ES-I3 (cell line): ENCODE results near the gene TIFAB.
A peak's percentile ranks its signal among the peaks of the same experiment; 100 is the strongest.

ENCODE experiments used
- H3K36me3 ChIP-seq: 2 replicates; pipeline ENCODE4 v1.6.1; 2013; ENCODE audit warnings: mild to moderate bottlenecking, low read length, control low read depth, moderate library complexity; ENCODE audit not compliant: insufficient read depth
- H3K4me1 ChIP-seq: 2 replicates; pipeline ENCODE4 v1.6.1; 2013; ENCODE audit warnings: mild to moderate bottlenecking, control low read depth, low read length; ENCODE audit not compliant: insufficient read depth
- H3K9ac ChIP-seq: 2 replicates; pipeline ENCODE4 v1.6.1; 2013; ENCODE audit warnings: low read depth, mild to moderate bottlenecking, low read length, moderate library complexity
- H3K9me3 ChIP-seq: 2 replicates; pipeline ENCODE4 v1.6.1; 2013; ENCODE audit warnings: mild to moderate bottlenecking, low read length, moderate library complexity; ENCODE audit not compliant: control insufficient read depth, insufficient read depth

TIFAB gene

DNA sequence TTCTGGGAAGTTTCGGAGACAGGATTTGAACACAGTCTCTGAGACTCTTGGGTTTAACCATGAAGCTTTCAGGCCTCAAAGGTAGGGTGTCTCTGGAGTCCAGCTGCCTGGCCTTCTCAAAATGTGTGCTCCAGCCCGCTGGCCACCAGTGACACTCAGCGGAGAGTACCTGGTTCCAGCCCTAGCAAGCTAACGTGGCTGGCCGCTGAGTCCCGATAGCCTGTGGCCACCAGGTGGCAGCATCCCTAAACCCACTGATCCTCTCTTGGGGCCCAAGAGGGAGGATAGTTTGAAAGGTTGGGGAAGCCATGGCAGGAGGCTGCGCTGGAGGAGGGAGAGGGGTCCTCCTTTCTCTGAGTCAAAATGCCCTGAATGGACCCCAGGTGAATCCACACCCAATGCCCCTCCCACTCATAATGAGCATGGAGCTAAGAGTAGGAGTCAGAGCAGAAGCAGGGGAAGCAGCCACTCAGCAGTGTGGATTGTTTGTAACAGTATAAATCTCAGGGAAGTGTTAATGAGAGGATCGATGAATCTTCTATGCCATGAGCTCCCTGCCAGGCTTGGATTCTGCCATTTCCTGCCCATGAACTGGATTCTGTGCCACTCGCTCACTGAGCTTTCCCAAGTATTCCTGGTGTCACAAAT lies 5.4 kb upstream of the TIFAB start:
- Histone ChIP-seq H3K4me1 (no peaks in the 10 kb centered on the region), H3K36me3 (no peaks in the 10 kb centered on the region), H3K9me3 (no peaks in the 10 kb centered on the region), H3K9ac (no peak overlapping the region)

- H3K9ac ChIP-seq = no peak overlapping the region
- H3K36me3 ChIP-seq = no peaks in the 10 kb centered on the region
- no peaks in the 10 kb centered on the region for H3K4me1 ChIP-seq
- H3K9me3 ChIP-seq = no peaks in the 10 kb centered on the region
Observed at GRCh38 chr5:135456238-135457099, 4.3 kb upstream of the TIFAB start.

- Histone ChIP-seq H3K9ac (no peak overlapping the region), H3K9me3 (no peaks in the 10 kb centered on the region), H3K36me3 (no peaks in the 10 kb centered on the region), H3K4me1 (no peaks in the 10 kb centered on the region)
Observed at GRCh38 chr5:135455876-135456237, 3.7 kb upstream of the TIFAB start.

DNA sequence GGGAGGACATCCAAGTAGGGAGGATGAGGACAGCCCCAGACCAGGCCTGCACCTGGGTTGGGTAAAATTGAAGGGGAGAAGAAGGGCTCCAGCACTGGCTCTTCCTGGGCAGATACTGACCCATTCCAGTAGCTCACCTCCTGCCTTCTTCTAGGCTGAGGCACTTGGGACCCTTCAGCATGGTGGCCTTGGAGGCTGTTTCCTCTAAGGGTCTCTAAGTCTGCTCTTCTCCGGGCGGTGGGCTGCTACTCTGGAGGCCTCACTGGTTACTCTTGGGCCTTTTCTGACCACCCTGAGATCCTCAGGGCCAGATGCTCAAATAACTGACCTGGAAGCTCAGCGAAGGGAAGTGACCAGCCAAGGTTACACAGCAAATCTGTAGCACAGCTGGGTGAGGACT lies 2.8 kb upstream of the TIFAB start:
- Histone ChIP-seq H3K9ac (no peak overlapping the region), H3K9me3 (no peaks in the 10 kb centered on the region), H3K36me3 (no peaks in the 10 kb centered on the region), H3K4me1 (no peaks in the 10 kb centered on the region)

GRCh38 chr5:135453613-135454012 lies 1.5 kb upstream of the TIFAB start:
- Histone ChIP-seq H3K4me1 (peaks cover 1% of the 10 kb centered on the region; the same call in 1 of the 2 replicates), H3K9ac (no peak overlapping the region), H3K9me3 (no peaks in the 10 kb centered on the region), H3K36me3 (no peaks in the 10 kb centered on the region)

DNA sequence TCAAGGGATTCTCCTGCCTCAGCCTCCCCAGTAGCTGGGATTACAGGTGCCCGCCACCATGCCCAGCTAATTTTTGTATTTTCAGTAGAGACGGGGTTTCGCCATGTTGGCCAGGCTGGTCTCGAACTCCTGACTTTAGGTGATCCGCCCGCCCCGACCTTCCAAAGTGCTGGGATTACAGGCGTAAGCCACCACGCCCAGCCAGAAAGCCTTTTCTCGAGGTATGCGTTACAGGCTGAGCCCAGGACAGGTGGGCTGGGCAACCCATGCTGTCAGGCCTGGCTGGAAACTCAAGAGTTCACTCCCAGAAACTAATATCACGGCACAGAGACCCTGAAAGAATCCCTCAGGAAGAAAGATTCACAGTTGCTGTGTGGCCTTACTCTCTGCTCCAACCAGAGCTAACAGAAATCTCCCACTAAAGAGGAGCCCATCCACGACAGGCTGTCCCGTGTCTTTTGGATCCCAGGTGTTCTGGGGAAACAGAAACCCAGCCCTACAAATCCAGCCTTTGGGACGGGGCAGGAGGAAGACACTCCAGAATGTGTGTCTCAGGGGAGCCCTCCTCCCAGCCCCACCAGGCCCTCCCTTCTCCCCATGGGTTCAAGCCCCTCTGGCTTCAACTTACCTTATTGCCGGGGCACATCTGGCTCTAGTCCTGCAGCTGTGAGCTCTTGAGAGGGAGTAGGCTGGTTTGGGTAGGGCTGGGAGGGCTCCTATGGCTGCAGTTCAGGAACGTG lies 400 bp downstream of the TIFAB start:
- peaks cover 12% of the 10 kb centered on the region; the same call in 1 of the 2 replicates for H3K4me1 ChIP-seq
- no peaks in the 10 kb centered on the region; the same call in 1 of the 2 replicates for H3K9me3 ChIP-seq
- no peaks in the 10 kb centered on the region for H3K36me3 ChIP-seq
- no peak overlapping the region for H3K9ac ChIP-seq

DNA sequence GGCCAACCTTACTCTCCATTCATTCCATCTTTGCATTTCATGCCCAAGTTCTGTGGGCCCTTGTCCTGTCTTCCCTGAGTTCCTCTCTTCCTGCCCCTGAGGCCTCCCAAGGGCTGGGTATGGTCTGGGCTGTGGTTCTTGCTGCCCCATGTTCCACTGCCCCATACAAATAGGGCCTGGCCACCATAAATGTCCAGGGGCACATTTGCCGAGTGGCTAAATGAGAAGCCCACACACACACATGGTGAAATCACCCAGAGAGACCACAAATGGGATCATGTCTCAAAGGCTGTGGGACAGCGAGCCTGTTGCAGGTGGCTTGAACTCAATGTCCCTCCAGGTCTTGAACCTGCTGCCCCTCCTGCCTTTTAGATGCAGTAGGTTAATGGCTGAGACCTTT lies 1.2 kb downstream of the TIFAB start:
- Histone ChIP-seq H3K36me3 (no peaks in the 10 kb centered on the region), H3K9me3 (no peaks in the 10 kb centered on the region; the same call in 1 of the 2 replicates), H3K9ac (no peak overlapping the region), H3K4me1 (peaks cover 12% of the 10 kb centered on the region; the same call in 1 of the 2 replicates)

GRCh38 chr5:135450336-135450735 lies 1.8 kb downstream of the TIFAB start:
- no peak overlapping the region for H3K9ac ChIP-seq
- no peaks in the 10 kb centered on the region; the same call in 1 of the 2 replicates for H3K9me3 ChIP-seq

GRCh38 chr5:135449644-135450043 lies 2.5 kb downstream of the TIFAB start:
- Histone ChIP-seq H3K4me1 (peaks cover 12% of the 10 kb centered on the region; the same call in 1 of the 2 replicates), H3K9ac (no peak overlapping the region), H3K9me3 (no peaks in the 10 kb centered on the region; the same call in 1 of the 2 replicates), H3K36me3 (no peaks in the 10 kb centered on the region)

More at GRCh38 chr5:135450336-135450735, 1.8 kb downstream of the TIFAB start:
- Histone ChIP-seq H3K4me1 (peaks cover 12% of the 10 kb centered on the region; the same call in 1 of the 2 replicates), H3K36me3 (no peaks in the 10 kb centered on the region)

GRCh38 chr5:135448791-135449507 lies 3.2 kb downstream of the TIFAB start:
- H3K36me3 ChIP-seq = no peaks in the 10 kb centered on the region
- no peaks in the 10 kb centered on the region; the same call in 1 of the 2 replicates for H3K9me3 ChIP-seq
- H3K4me1 ChIP-seq = peaks cover 12% of the 10 kb centered on the region; the same call in 1 of the 2 replicates
- H3K9ac ChIP-seq = no peak overlapping the region

- H3K4me1 ChIP-seq = peaks cover 12% of the 10 kb centered on the region; the same call in 1 of the 2 replicates
- 0 out of 2 replicates have a peak overlapping the region, but pooled peaks have one; percentile 4 for H3K9ac ChIP-seq
- no peaks in the 10 kb centered on the region for H3K36me3 ChIP-seq
- no peaks in the 10 kb centered on the region; the same call in 1 of the 2 replicates for H3K9me3 ChIP-seq
Observed at GRCh38 chr5:135448071-135448739, 3.9 kb downstream of the TIFAB start.

DNA sequence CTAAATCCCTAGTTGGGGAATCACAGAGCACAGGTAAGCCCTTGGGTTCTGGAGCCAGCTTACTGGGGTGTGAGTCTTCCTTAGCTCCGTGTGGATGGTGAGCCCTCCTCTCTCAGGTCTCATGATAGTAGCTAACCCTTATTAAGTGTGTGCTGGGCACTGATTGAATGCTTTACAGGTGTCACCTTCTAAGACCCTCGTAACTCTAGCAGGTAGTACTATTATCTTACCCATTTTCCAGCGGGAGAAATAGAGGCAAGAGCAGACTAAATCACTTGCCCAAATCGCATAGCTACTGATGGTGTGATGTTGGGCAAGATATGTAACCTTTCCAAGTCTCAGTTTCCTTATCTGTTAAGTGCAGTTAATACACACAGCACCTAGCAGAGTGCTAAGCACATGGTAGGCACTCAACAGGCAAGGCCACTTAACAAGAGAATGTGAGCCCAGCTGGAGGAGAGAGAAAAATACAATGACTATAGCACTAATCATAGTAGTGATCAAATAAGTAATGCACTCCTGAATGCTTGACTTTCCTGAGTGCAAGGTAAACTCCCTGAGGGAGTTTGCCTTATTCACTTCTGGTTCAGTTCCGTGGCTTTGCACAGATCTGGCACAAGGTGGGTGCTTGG lies 4.7 kb downstream of the TIFAB start, which contains the start of gene DCANP1:
Gene DCANP1, minus strand, starts transcription at position 51 of the 632 bp plus-strand sequence. CDS start 240 bp downstream, outside the sequence.
- H3K4me1 ChIP-seq = peaks cover 12% of the 10 kb centered on the region; the same call in 1 of the 2 replicates
- H3K9me3 ChIP-seq = no peaks in the 10 kb centered on the region; the same call in 1 of the 2 replicates
- H3K36me3 ChIP-seq = no peaks in the 10 kb centered on the region
- H3K9ac ChIP-seq = 0 out of 2 replicates have a peak within 1 kb of the TSS, but pooled peaks have one; percentile 4

GRCh38 chr5:135446615-135447014 lies 5.5 kb downstream of the TIFAB start:
- H3K9ac ChIP-seq = no peak overlapping the region

More at GRCh38 chr5:135446615-135447014, 5.5 kb downstream of the TIFAB start:
- Histone ChIP-seq H3K4me1 (peaks cover 12% of the 10 kb centered on the region; the same call in 1 of the 2 replicates), H3K9me3 (no peaks in the 10 kb centered on the region; the same call in 1 of the 2 replicates), H3K36me3 (no peaks in the 10 kb centered on the region)
